Measurements from ENCODE around the gene MAPKAP1. TPM values are rescaled to one million over a fixed set of nuclear protein-coding genes. Genes with fewer than 3 reads are reported as not detected.

Gene MAPKAP1
- 65.5 and 79.3 TPM in 2 replicates for total RNA-seq

GRCh38 chr9:125706651-125707471, at the start of gene MAPKAP1:
Gene MAPKAP1, minus strand, starts transcription at chr9:125707208. Its CDS starts 34,634 bp downstream, at chr9:125672574.

GRCh38 chr9:125747053-125747764, 40.2 kb upstream of the MAPKAP1 start, which contains the start of gene PBX3:
Gene PBX3, plus strand, starts transcription at chr9:125747373.

Other genes with a start within 250 kb of the MAPKAP1 start
- gene PBX3, start 40.2 kb upstream of the MAPKAP1 start, total RNA-seq = 105 and 190 TPM in 2 replicates

All from bronchial smooth muscle cell (primary cell).